Stimulated activated CD8-positive, alpha-beta memory T cell treated with anti-CD3 and anti-CD28 coated beads, Interleukin-15, amount 100 ng/mL, for 24 hours (primary cell): Measurements from ENCODE around the gene FRMD5.

Source experiments
- DNase-seq: peaks from one replicate; pipeline ENCODE4 v3.0.0-alpha.2; 2020; ENCODE audit warnings: low read depth

FRMD5 gene

GRCh38 chr15:43974852-43975251 lies 220.2 kb downstream of the FRMD5 start:
- DNase-seq, result no peak

- no peak for DNase-seq
Measured at GRCh38 chr15:43969802-43970375, 225.2 kb downstream of the FRMD5 start.

GRCh38 chr15:43968551-43968950 lies 226.5 kb downstream of the FRMD5 start:
- DNase-seq, result no peak

GRCh38 chr15:43966646-43967045 lies 228.4 kb downstream of the FRMD5 start:
- no peak for DNase-seq

GRCh38 chr15:43958861-43959330 lies 236.2 kb downstream of the FRMD5 start:
- no peak for DNase-seq

- DNase-seq, result no peak
Measured at GRCh38 chr15:43957724-43958123, 237.3 kb downstream of the FRMD5 start.

- no peak for DNase-seq
Measured at GRCh38 chr15:43955140-43955539, 239.9 kb downstream of the FRMD5 start.

GRCh38 chr15:43954181-43954621 lies 240.9 kb downstream of the FRMD5 start:
- no peak for DNase-seq

GRCh38 chr15:43953402-43953801 lies 241.7 kb downstream of the FRMD5 start:
- no peak for DNase-seq

GRCh38 chr15:43950531-43950930 lies 244.5 kb downstream of the FRMD5 start:
- DNase-seq, result no peak

GRCh38 chr15:43948691-43949325 lies 246.3 kb downstream of the FRMD5 start:
- no peak for DNase-seq

GRCh38 chr15:43943511-43943910 lies 251.6 kb downstream of the FRMD5 start:
- no peak for DNase-seq

- DNase-seq, result no peak
Measured at GRCh38 chr15:43942194-43942593, 252.9 kb downstream of the FRMD5 start.

GRCh38 chr15:43941555-43941954 lies 253.5 kb downstream of the FRMD5 start:
- no peak for DNase-seq

GRCh38 chr15:43941071-43941470 lies 254.0 kb downstream of the FRMD5 start:
- no peak for DNase-seq

- no peak for DNase-seq
Measured at GRCh38 chr15:43939070-43939469, 256.0 kb downstream of the FRMD5 start.

GRCh38 chr15:43934480-43934879 lies 260.6 kb downstream of the FRMD5 start:
- no peak for DNase-seq

GRCh38 chr15:43932907-43933306 lies 262.2 kb downstream of the FRMD5 start:
- no peak for DNase-seq

GRCh38 chr15:43931790-43932435 lies 263.2 kb downstream of the FRMD5 start:
- DNase-seq, result no peak

- DNase-seq, result no peak
Measured at GRCh38 chr15:43931119-43931518, 264.0 kb downstream of the FRMD5 start.

GRCh38 chr15:43930556-43930955 lies 264.5 kb downstream of the FRMD5 start:
- DNase-seq, result no peak

GRCh38 chr15:43930079-43930478 lies 265.0 kb downstream of the FRMD5 start:
- no peak for DNase-seq

- DNase-seq, result no peak
Measured at GRCh38 chr15:43928152-43928551, 266.9 kb downstream of the FRMD5 start.
